ENCODE results near the gene SLC12A8. TPM values are rescaled to one million over a fixed set of nuclear protein-coding genes. Genes with fewer than 3 reads are reported as not detected.
A peak's percentile ranks its signal among the peaks of the same experiment; 100 is the strongest.

The SLC12A8 gene
- total RNA-seq, 2 donors from 2014 or later: 20.7 to 33.7 TPM

GRCh38 chr3:125163739-125164601, 48.6 kb downstream of the SLC12A8 start:
- H3K9ac ChIP-seq (ENCODE audit: low read depth in 2 of 2, low read length in 2 of 2): peak overlapping the region in 1 of 2 donors; percentile 46
- TF ChIP-seq, protein P1, sequence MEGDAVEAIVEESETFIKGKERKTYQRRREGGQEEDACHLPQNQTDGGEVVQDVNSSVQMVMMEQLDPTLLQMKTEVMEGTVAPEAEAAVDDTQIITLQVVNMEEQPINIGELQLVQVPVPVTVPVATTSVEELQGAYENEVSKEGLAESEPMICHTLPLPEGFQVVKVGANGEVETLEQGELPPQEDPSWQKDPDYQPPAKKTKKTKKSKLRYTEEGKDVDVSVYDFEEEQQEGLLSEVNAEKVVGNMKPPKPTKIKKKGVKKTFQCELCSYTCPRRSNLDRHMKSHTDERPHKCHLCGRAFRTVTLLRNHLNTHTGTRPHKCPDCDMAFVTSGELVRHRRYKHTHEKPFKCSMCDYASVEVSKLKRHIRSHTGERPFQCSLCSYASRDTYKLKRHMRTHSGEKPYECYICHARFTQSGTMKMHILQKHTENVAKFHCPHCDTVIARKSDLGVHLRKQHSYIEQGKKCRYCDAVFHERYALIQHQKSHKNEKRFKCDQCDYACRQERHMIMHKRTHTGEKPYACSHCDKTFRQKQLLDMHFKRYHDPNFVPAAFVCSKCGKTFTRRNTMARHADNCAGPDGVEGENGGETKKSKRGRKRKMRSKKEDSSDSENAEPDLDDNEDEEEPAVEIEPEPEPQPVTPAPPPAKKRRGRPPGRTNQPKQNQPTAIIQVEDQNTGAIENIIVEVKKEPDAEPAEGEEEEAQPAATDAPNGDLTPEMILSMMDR (IDR thresholded peaks at IDR 0.05): no peak
- H3K27ac ChIP-seq: peak overlapping the region; percentile 74
- H3K4me1 ChIP-seq: peaks cover 11% of the 10 kb centered on the region
- H3K36me3 ChIP-seq: no peaks in the 10 kb centered on the region
- H3K4me3 ChIP-seq: no peak overlapping the region
- intact Hi-C loops (cut with DNase I): loop anchor here (10.0 kb wide), 2 partner anchors 169 to 239 kb away; no protein-coding TSS in a partner anchor
- H3K27me3 ChIP-seq: no peaks in the 10 kb centered on the region
- H3K9me3 ChIP-seq: no peaks in the 10 kb centered on the region
- peak; percentile 73 for DNase-seq

GRCh38 chr3:125161607-125162219, 50.8 kb downstream of the SLC12A8 start:
- Histone ChIP-seq H3K27ac (no peak overlapping the region), H3K36me3 (no peaks in the 10 kb centered on the region), H3K4me3 (no peak overlapping the region), H3K4me1 (peaks cover 11% of the 10 kb centered on the region), H3K9me3 (no peaks in the 10 kb centered on the region), H3K27me3 (no peaks in the 10 kb centered on the region), H3K9ac (ENCODE audit: low read depth in 2 of 2, low read length in 2 of 2) (peak overlapping the region in 1 of 2 donors; percentile 21)
- intact Hi-C loops (cut with DNase I): loop anchor here (10.0 kb wide), 2 partner anchors 167 to 237 kb away; no protein-coding TSS in a partner anchor
- peak; percentile 61 for DNase-seq
- TF ChIP-seq, protein P1 (IDR thresholded peaks at IDR 0.05): no peak

- no peaks in the 10 kb centered on the region for H3K27me3 ChIP-seq
- peak; percentile 14 for DNase-seq
- no peaks in the 10 kb centered on the region for H3K9me3 ChIP-seq
- TF ChIP-seq, protein P1 (IDR thresholded peaks at IDR 0.05): no peak
- no peak overlapping the region for H3K9ac ChIP-seq (ENCODE audit: low read depth in 2 of 2, low read length in 2 of 2)
- no peak overlapping the region for H3K27ac ChIP-seq
- intact Hi-C loops (cut with DNase I): loop anchor here (10.0 kb wide), 2 partner anchors 166 to 236 kb away; no protein-coding TSS in a partner anchor
- H3K36me3 ChIP-seq: no peaks in the 10 kb centered on the region
- peaks cover 11% of the 10 kb centered on the region for H3K4me1 ChIP-seq
- H3K4me3 ChIP-seq: no peak overlapping the region
Measured at GRCh38 chr3:125160606-125161371, 51.8 kb downstream of the SLC12A8 start.

DNA sequence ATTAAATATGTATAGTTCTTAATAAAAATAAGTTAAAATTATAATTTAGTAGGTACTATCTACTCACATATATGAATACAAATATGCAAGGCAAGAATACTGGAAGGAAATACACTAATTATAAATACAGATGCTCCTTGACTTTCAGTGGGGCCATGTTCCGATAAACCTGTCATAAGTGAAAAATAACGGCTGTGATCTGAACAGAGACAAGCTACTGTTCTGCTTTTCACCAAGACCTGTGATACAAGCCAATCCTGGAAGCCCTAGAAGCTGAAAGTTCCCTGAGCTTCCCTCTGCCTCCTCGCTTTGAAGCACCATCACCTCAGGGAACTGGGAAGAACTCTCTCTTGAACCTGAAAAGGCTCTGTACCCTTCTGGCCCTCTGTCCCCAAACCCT, 55.4 kb downstream of the SLC12A8 start:
- H3K4me3 ChIP-seq: no peak overlapping the region
- TF ChIP-seq, protein P1 (IDR thresholded peaks at IDR 0.05): no peak
- no peaks in the 10 kb centered on the region for H3K27me3 ChIP-seq
- intact Hi-C loops (cut with DNase I): no loop called here
- H3K9ac ChIP-seq (ENCODE audit: low read depth in 2 of 2, low read length in 2 of 2): no peak overlapping the region
- H3K36me3 ChIP-seq: no peaks in the 10 kb centered on the region
- DNase-seq: no peak
- no peaks in the 10 kb centered on the region for H3K4me1 ChIP-seq
- no peaks in the 10 kb centered on the region for H3K9me3 ChIP-seq
- no peak overlapping the region for H3K27ac ChIP-seq

GRCh38 chr3:125156456-125156855, 56.1 kb downstream of the SLC12A8 start:
- Histone ChIP-seq H3K27me3 (no peaks in the 10 kb centered on the region), H3K36me3 (no peaks in the 10 kb centered on the region), H3K27ac (no peak overlapping the region), H3K9me3 (no peaks in the 10 kb centered on the region), H3K9ac (ENCODE audit: low read depth in 2 of 2, low read length in 2 of 2) (no peak overlapping the region), H3K4me3 (no peak overlapping the region), H3K4me1 (no peaks in the 10 kb centered on the region)
- intact Hi-C loops (cut with DNase I): no loop called here
- TF ChIP-seq, protein P1 (IDR thresholded peaks at IDR 0.05): no peak
- no peak for DNase-seq

Data from colonic mucosa (tissue), 4 donors.